Measurements from ENCODE around the gene PSTPIP1. TPM values are rescaled to one million over a fixed set of nuclear protein-coding genes. Genes with fewer than 3 reads are reported as not detected.

Gene PSTPIP1
- total RNA-seq, 2 experiments from 2014 or later, result 1.5 to 27.4 TPM

GRCh38 chr15:77027697-77028450, 32.9 kb downstream of the PSTPIP1 start:
- TF ChIP-seq EZH2phosphoT487 (IDR thresholded peaks at IDR 0.05; ENCODE audit: borderline replicate concordance, low read depth, low read length), result no peak
- no peak for TF ChIP-seq CTCF (conservative IDR thresholded peaks at IDR 0.05; ENCODE audit: low read length)
- no peaks in the 10 kb centered on the region for H4K20me1 ChIP-seq (ENCODE audit: insufficient read depth, low read length)
- peaks cover 4% of the 10 kb centered on the region for H3K4me1 ChIP-seq (ENCODE audit: insufficient read depth, low read length, poor library complexity, severe bottlenecking)
- no peak overlapping the region for H3K27ac ChIP-seq (ENCODE audit: low read depth, low read length, poor library complexity, severe bottlenecking)
- no peaks in the 10 kb centered on the region for H3K79me2 ChIP-seq (ENCODE audit: insufficient read depth, low read depth, low read length)
- H3K9me2 ChIP-seq (ENCODE audit: insufficient read depth, low read length), result no peaks in the 10 kb centered on the region
- no peak overlapping the region for H3K4me3 ChIP-seq (ENCODE audit: low read depth, low read length, poor library complexity, severe bottlenecking)
- intact Hi-C loops (cut with micrococcal nuclease; ENCODE audit: unreplicated experiment), result no loop called here
- POLR2A ChIA-PET, result no interaction called here
- no peak overlapping the region for H2AFZ ChIP-seq (ENCODE audit: low read length)
- no peak overlapping the region for H3K4me2 ChIP-seq (ENCODE audit: low read length)
- no peaks in the 10 kb centered on the region for H3K9me3 ChIP-seq (ENCODE audit: low read length)
- no peak for DNase-seq (ENCODE audit: low spot score)
- no peaks in the 10 kb centered on the region for H3K36me3 ChIP-seq (ENCODE audit: insufficient read depth, low read length)
- CTCF ChIA-PET (ENCODE audit: unreplicated experiment), result no interaction called here
- BruUV-seq (replicated peaks), result no TSS peak

- Histone ChIP-seq H3K4me1 (ENCODE audit: insufficient read depth, low read length, poor library complexity, severe bottlenecking) (peaks cover 4% of the 10 kb centered on the region), H3K4me3 (ENCODE audit: low read depth, low read length, poor library complexity, severe bottlenecking) (no peak overlapping the region), H2AFZ (ENCODE audit: low read length) (no peak overlapping the region), H3K27ac (ENCODE audit: low read depth, low read length, poor library complexity, severe bottlenecking) (no peak overlapping the region), H4K20me1 (ENCODE audit: insufficient read depth, low read length) (no peaks in the 10 kb centered on the region), H3K4me2 (ENCODE audit: low read length) (no peak overlapping the region), H3K36me3 (ENCODE audit: insufficient read depth, low read length) (no peaks in the 10 kb centered on the region), H3K9me2 (ENCODE audit: insufficient read depth, low read length) (no peaks in the 10 kb centered on the region), H3K9me3 (ENCODE audit: low read length) (no peaks in the 10 kb centered on the region), H3K79me2 (ENCODE audit: insufficient read depth, low read depth, low read length) (no peaks in the 10 kb centered on the region)
- no TSS peak for BruUV-seq (replicated peaks)
- POLR2A ChIA-PET, result no interaction called here
- CTCF ChIA-PET (ENCODE audit: unreplicated experiment), result no interaction called here
- TF ChIP-seq EZH2phosphoT487 (IDR thresholded peaks at IDR 0.05; ENCODE audit: borderline replicate concordance, low read depth, low read length), result no peak
- TF ChIP-seq CTCF (conservative IDR thresholded peaks at IDR 0.05; ENCODE audit: low read length), result no peak
- no peak for DNase-seq (ENCODE audit: low spot score)
- intact Hi-C loops (cut with micrococcal nuclease; ENCODE audit: unreplicated experiment), result no loop called here
These were observed 33.7 kb downstream of the PSTPIP1 start for GRCh38 chr15:77028451-77029165.

All from OCI-LY7 (cell line).